OCI-LY3 (cell line): ENCODE data around the gene UNC13A.

ENCODE experiments used
- EZH2phosphoT487 ChIP-seq: fragments of 200-600 bp; shearing (Covaris generic); IDR thresholded peaks from 2 replicates; pipeline ENCODE4 v1.6.1; 2018; ENCODE audit warnings: antibody characterized with exemption, mixed run types, low read depth
- TF ChIP-seq, protein P1 (sequence below): fragments of 200-600, 300-600 bp; sonication (generic); IDR thresholded peaks from 2 replicates; pipeline ENCODE4 v1.5.1; 2014; ENCODE audit warnings: antibody characterized with exemption, low read length, low read depth

DNA sequence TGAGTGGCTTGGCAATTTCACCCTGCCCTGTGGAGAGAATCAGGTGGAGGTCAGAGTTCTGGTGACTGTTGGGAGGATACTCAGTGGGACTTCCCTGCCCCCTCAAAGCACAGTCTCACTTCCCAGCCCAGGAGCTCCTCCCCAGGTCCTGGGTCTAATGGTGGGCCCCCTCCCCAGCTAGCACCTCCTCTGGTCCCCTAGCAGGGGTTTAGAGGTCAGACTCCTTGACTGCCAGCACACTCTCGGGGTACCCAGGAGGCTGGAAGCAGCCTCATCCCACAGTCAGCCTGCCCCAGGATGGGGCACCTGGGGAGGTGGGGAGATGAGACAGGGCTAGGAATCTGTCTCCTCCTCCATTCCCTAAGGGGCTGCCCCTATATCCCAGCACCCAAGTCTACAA lies 67.5 kb downstream of the UNC13A start:
- TF ChIP-seq, protein P1, sequence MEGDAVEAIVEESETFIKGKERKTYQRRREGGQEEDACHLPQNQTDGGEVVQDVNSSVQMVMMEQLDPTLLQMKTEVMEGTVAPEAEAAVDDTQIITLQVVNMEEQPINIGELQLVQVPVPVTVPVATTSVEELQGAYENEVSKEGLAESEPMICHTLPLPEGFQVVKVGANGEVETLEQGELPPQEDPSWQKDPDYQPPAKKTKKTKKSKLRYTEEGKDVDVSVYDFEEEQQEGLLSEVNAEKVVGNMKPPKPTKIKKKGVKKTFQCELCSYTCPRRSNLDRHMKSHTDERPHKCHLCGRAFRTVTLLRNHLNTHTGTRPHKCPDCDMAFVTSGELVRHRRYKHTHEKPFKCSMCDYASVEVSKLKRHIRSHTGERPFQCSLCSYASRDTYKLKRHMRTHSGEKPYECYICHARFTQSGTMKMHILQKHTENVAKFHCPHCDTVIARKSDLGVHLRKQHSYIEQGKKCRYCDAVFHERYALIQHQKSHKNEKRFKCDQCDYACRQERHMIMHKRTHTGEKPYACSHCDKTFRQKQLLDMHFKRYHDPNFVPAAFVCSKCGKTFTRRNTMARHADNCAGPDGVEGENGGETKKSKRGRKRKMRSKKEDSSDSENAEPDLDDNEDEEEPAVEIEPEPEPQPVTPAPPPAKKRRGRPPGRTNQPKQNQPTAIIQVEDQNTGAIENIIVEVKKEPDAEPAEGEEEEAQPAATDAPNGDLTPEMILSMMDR: no peak
- TF ChIP-seq EZH2phosphoT487: no peak
